IMR-90 (cell line): ENCODE results near the gene ROBO1.

ENCODE experiments used
- FOS ChIP-seq: fragments of 150-350 bp; IDR thresholded peaks from 2 replicates; pipeline ENCODE4 v1.6.1; 2016; ENCODE audit warnings: low read depth, low read length
- MAZ ChIP-seq: IDR thresholded peaks from 2 replicates; pipeline ENCODE4 v1.6.1; 2012; ENCODE audit warnings: low read depth, mild to moderate bottlenecking, low read length, improper control_type of control experiment, moderate library complexity, borderline replicate concordance
- POLR2A ChIP-seq: IDR thresholded peaks from 2 replicates; pipeline ENCODE4 v1.6.1; 2012; ENCODE audit warnings: mild to moderate bottlenecking, low read depth, low read length
- TF ChIP-seq, protein P1 (sequence below): conservative IDR thresholded peaks from 2 replicates; pipeline ENCODE4 v1.5.1; 2012; ENCODE audit warnings: mild to moderate bottlenecking, low read depth, low read length, improper control_type of control experiment

- TF ChIP-seq FOS (no peak), MAZ (no peak), POLR2A (no peak)
- TF ChIP-seq, protein P1, sequence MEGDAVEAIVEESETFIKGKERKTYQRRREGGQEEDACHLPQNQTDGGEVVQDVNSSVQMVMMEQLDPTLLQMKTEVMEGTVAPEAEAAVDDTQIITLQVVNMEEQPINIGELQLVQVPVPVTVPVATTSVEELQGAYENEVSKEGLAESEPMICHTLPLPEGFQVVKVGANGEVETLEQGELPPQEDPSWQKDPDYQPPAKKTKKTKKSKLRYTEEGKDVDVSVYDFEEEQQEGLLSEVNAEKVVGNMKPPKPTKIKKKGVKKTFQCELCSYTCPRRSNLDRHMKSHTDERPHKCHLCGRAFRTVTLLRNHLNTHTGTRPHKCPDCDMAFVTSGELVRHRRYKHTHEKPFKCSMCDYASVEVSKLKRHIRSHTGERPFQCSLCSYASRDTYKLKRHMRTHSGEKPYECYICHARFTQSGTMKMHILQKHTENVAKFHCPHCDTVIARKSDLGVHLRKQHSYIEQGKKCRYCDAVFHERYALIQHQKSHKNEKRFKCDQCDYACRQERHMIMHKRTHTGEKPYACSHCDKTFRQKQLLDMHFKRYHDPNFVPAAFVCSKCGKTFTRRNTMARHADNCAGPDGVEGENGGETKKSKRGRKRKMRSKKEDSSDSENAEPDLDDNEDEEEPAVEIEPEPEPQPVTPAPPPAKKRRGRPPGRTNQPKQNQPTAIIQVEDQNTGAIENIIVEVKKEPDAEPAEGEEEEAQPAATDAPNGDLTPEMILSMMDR, result no peak
These were observed 110.7 kb downstream of the ROBO1 start for GRCh38 chr3:79657076-79657475.
